ENCODE data around the gene ELF3.
A peak's percentile ranks its signal among the peaks of the same experiment; 100 is the strongest.
"Not testable (repeated sequence)": the region's sequence is repeated elsewhere in the genome, so short reads cannot be mapped to it uniquely, and the experiment has no call there.

The ELF3 gene

GRCh38 chr1:202010180-202011015 is at the start of gene ELF3:
TSS of gene ELF3 (plus strand) at chr1:202010587. CDS start at chr1:202011137, 550 bp downstream.
- H3K27me3 ChIP-seq (ENCODE audit: insufficient read depth, low read depth, severe bottlenecking), result no peaks in the 10 kb centered on the region
- H3K27ac ChIP-seq, result peak within 1 kb of the TSS; percentile 64
- peak; percentile 98 for DNase-seq
- H3K9me3 ChIP-seq (ENCODE audit: severe bottlenecking), result no peaks in the 10 kb centered on the region
- TF ChIP-seq, protein P1, sequence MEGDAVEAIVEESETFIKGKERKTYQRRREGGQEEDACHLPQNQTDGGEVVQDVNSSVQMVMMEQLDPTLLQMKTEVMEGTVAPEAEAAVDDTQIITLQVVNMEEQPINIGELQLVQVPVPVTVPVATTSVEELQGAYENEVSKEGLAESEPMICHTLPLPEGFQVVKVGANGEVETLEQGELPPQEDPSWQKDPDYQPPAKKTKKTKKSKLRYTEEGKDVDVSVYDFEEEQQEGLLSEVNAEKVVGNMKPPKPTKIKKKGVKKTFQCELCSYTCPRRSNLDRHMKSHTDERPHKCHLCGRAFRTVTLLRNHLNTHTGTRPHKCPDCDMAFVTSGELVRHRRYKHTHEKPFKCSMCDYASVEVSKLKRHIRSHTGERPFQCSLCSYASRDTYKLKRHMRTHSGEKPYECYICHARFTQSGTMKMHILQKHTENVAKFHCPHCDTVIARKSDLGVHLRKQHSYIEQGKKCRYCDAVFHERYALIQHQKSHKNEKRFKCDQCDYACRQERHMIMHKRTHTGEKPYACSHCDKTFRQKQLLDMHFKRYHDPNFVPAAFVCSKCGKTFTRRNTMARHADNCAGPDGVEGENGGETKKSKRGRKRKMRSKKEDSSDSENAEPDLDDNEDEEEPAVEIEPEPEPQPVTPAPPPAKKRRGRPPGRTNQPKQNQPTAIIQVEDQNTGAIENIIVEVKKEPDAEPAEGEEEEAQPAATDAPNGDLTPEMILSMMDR (IDR thresholded peaks at IDR 0.05; ENCODE audit: low read depth, low read length), result peak; percentile 18; the same call in 1 of the 2 replicates
- H3K4me3 ChIP-seq (ENCODE audit: low read depth, low read length), result peak within 1 kb of the TSS; percentile 44
- H3K36me3 ChIP-seq, result peaks cover 66% of the 10 kb centered on the region

- H3K36me3 ChIP-seq, result peaks cover 95% of the 10 kb centered on the region
- H3K27me3 ChIP-seq (ENCODE audit: insufficient read depth, low read depth, severe bottlenecking); H3K9me3 ChIP-seq (ENCODE audit: severe bottlenecking); H3K4me3 ChIP-seq (ENCODE audit: low read depth, low read length); DNase-seq; H3K27ac ChIP-seq: not testable (repeated sequence)
These were observed 48.0 kb upstream of the ELF3 start for GRCh38 chr1:201962382-201962781.

- TF ChIP-seq, protein P1 (IDR thresholded peaks at IDR 0.05; ENCODE audit: low read depth, low read length), result no peak
- Histone ChIP-seq H3K27ac (no peak overlapping the region), H3K36me3 (peaks cover 93% of the 10 kb centered on the region), H3K27me3 (ENCODE audit: insufficient read depth, low read depth, severe bottlenecking) (no peaks in the 10 kb centered on the region), H3K4me3 (ENCODE audit: low read depth, low read length) (no peak overlapping the region), H3K9me3 (ENCODE audit: severe bottlenecking) (no peaks in the 10 kb centered on the region)
- DNase-seq, result no peak
These were observed 46.1 kb upstream of the ELF3 start for GRCh38 chr1:201964261-201964660.

DNA sequence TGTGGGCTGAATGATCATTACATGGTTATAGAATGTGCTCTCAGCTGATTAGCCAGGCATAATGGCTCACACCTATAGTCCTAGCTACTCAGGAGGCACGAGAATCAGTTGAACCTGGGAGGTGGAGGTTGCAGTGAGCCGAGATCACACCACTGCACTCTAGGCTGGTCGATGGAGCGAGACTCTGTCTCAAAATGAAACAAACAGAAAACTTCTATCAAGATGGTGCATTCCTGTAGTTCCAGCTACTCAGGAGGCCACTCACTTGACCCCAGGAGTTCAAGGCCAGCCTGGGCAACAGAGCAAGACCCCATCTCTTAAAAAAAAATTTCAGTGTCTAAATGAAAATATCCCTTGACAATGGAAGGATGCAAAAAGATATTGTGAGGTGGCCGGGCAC is 44.2 kb upstream of the ELF3 start:
- Histone ChIP-seq H3K27ac (no peak overlapping the region), H3K9me3 (ENCODE audit: severe bottlenecking) (no peaks in the 10 kb centered on the region), H3K36me3 (peaks cover 91% of the 10 kb centered on the region), H3K27me3 (ENCODE audit: insufficient read depth, low read depth, severe bottlenecking) (no peaks in the 10 kb centered on the region), H3K4me3 (ENCODE audit: low read depth, low read length) (no peak overlapping the region)
- DNase-seq, result no peak
- TF ChIP-seq, protein P1 (IDR thresholded peaks at IDR 0.05; ENCODE audit: low read depth, low read length), result no peak

GRCh38 chr1:201968202-201968925 is 42.0 kb upstream of the ELF3 start:
- no peaks in the 10 kb centered on the region for H3K27me3 ChIP-seq (ENCODE audit: insufficient read depth, low read depth, severe bottlenecking)
- peak; percentile 10 for DNase-seq
- H3K4me3 ChIP-seq (ENCODE audit: low read depth, low read length), result no peak overlapping the region
- H3K27ac ChIP-seq, result no peak overlapping the region
- H3K9me3 ChIP-seq (ENCODE audit: severe bottlenecking), result no peaks in the 10 kb centered on the region
- TF ChIP-seq, protein P1 (IDR thresholded peaks at IDR 0.05; ENCODE audit: low read depth, low read length), result no peak
- peaks cover 73% of the 10 kb centered on the region for H3K36me3 ChIP-seq

Measured in WERI-Rb-1 (cell line).